Uterus (tissue), 2 donors: ENCODE results near the gene CFAP61.
"Not testable (repeated sequence)": the region's sequence is repeated elsewhere in the genome, so short reads cannot be mapped to it uniquely, and the experiment has no call there.

Experiments
- CTCF ChIP-seq, 4 experiments: fragments of 200-600 bp in 2 of 4; fragments of 450-650 bp in 2 of 4; sonication (generic) in 2 of 4; IDR thresholded peaks; one replicate each; pipeline ENCODE4 v1.5.1; 2016 to 2019; ENCODE audit warnings: antibody characterized with exemption in 4 of 4, mild to moderate bottlenecking in 2 of 4, moderate library complexity in 1 of 4
- POLR2A ChIP-seq, 2 donors: fragments of 450-650 bp; IDR thresholded peaks; one replicate each; pipeline ENCODE4 v1.6.1; 2016; ENCODE audit warnings: antibody characterized with exemption in 2 of 2, mild to moderate bottlenecking in 1 of 2, moderate library complexity in 1 of 2

DNA sequence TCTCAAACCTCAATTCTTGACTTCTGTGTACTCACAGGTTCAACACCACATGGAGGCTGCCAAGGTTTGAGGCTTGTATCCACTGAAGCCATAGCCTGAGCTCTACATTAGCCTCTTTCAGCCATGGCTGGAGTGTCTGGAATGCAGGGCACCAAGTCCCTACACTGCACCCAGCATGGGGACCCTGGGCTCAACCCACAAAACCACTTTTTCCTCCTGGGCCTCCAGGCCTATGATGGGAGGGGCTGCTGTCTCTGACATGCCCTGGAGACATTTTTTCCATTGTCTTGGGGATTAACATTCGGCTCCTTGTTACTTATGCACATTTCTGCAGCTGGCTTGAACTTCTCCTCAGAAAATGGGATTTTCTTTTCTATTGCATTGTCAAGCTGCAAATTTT, 192.1 kb downstream of the CFAP61 start:
- TF ChIP-seq CTCF, POLR2A (IDR thresholded peaks at IDR 0.05): not testable (repeated sequence)
